IMR-90 (cell line): ENCODE measurements around the gene CNOT2. TPM values are rescaled to one million over a fixed set of nuclear protein-coding genes. Genes with fewer than 3 reads are reported as not detected.

Experiments used
- ATAC-seq: fragments of 200-7000 bp; cut with Tn5 transposase; 2 replicates; pipeline ENCODE4 v1.9.1; 2020; ENCODE audit warnings: low read depth, mild to moderate bottlenecking, moderate library complexity
- BruUV-seq: library from RNA; stranded (reverse); fragments of 400-500 nt; replicated peaks from 2 replicates; lab custom pipeline; 2021; lab: Mats Ljungman, UMichigan
- CTCF ChIA-PET: fragments of 300-600 bp; formaldehyde crosslinking; extraction: SDS; loops from one replicate; lab custom pipeline; 2021; ENCODE audit warnings: antibody characterized with exemption; lab: Yijun Ruan, JAX
- POLR2A ChIA-PET: fragments of 300-600 bp; sonication (Branson Sonifier 250); formaldehyde crosslinking; loops from one replicate; lab custom pipeline; 2022; ENCODE audit warnings: antibody characterized with exemption; ENCODE audit not compliant: unreplicated experiment; lab: Charles Lee
- DNase-seq: peaks from one replicate; pipeline ENCODE4 v3.0.0; 2013
- H2AFZ ChIP-seq: replicated peaks from 2 replicates; pipeline ENCODE3; 2013; ENCODE audit warnings: low read length, mild to moderate bottlenecking; ENCODE audit not compliant: poor library complexity
- H2AK5ac ChIP-seq: 2 replicates; pipeline ENCODE4 v1.6.1; 2013; ENCODE audit warnings: low read depth, low read length, inconsistent platforms
- H2AK9ac ChIP-seq: replicated peaks from 2 replicates; pipeline ENCODE3; 2013; ENCODE audit warnings: mild to moderate bottlenecking, low read depth, low read length, moderate library complexity; ENCODE audit not compliant: poor library complexity
- H2BK120ac ChIP-seq: 2 replicates; pipeline ENCODE4 v1.6.1; 2013; ENCODE audit warnings: low read depth, low read length, inconsistent platforms
- H2BK15ac ChIP-seq: 3 replicates; pipeline ENCODE4 v1.6.1; 2013; ENCODE audit warnings: low read depth, low read length, inconsistent platforms
- H2BK20ac ChIP-seq: 2 replicates; pipeline ENCODE4 v1.6.1; 2013; ENCODE audit warnings: low read depth, mild to moderate bottlenecking, inconsistent platforms, low read length, moderate library complexity
- H2BK5ac ChIP-seq: 2 replicates; pipeline ENCODE4 v1.6.1; 2013; ENCODE audit warnings: mild to moderate bottlenecking, low read depth, low read length, inconsistent platforms; ENCODE audit not compliant: poor library complexity, severe bottlenecking
- H3K14ac ChIP-seq: replicated peaks from 2 replicates; pipeline ENCODE4 v1.6.1; 2013; ENCODE audit warnings: low read depth, low read length, inconsistent platforms
- H3K18ac ChIP-seq: 2 replicates; pipeline ENCODE4 v1.6.1; 2013; ENCODE audit warnings: low read depth, low read length, control low read depth
- H3K23ac ChIP-seq: 2 replicates; pipeline ENCODE4 v1.6.1; 2013; ENCODE audit warnings: low read depth, low read length, inconsistent platforms
- H3K27ac ChIP-seq: 2 replicates; pipeline ENCODE4 v1.5.1; 2013; ENCODE audit warnings: mild to moderate bottlenecking, control low read depth, low read length; ENCODE audit not compliant: insufficient read depth
- H3K27me3 ChIP-seq: 2 replicates; pipeline ENCODE4 v1.6.1; 2013; ENCODE audit warnings: low read length; ENCODE audit not compliant: control insufficient read depth, insufficient read depth
- H3K36me3 ChIP-seq: 2 replicates; pipeline ENCODE4 v1.6.1; 2013; ENCODE audit warnings: low read length, mixed read lengths; ENCODE audit not compliant: control insufficient read depth, insufficient read depth
- H3K4ac ChIP-seq: 2 replicates; pipeline ENCODE4 v1.6.1; 2013; ENCODE audit warnings: low read depth, low read length, inconsistent platforms
- H3K4me1 ChIP-seq: 2 replicates; pipeline ENCODE4 v1.6.1; 2013; ENCODE audit warnings: low read length, mixed read lengths; ENCODE audit not compliant: control insufficient read depth, insufficient read depth
- H3K4me2 ChIP-seq: 2 replicates; pipeline ENCODE4 v1.6.1; 2013; ENCODE audit warnings: low read depth, mild to moderate bottlenecking, control low read depth, low read length, moderate library complexity
- H3K4me3 ChIP-seq: 2 replicates; pipeline ENCODE4 v1.5.1; 2013; ENCODE audit warnings: low read depth, mild to moderate bottlenecking, control low read depth, low read length, moderate library complexity; ENCODE audit not compliant: insufficient read depth
- H3K56ac ChIP-seq: 2 replicates; pipeline ENCODE4 v1.6.1; 2013; ENCODE audit warnings: low read length, inconsistent platforms; ENCODE audit not compliant: insufficient read depth; ENCODE audit errors: extremely low read depth
- H3K79me1 ChIP-seq, 2 experiments: 2 replicates each; pipeline ENCODE4 v1.6.1; 2013; ENCODE audit warnings: low read length in 2 of 2, inconsistent platforms in 1 of 2, low read depth in 1 of 2
- H3K9ac ChIP-seq: 2 replicates; pipeline ENCODE4 v1.6.1; 2013; ENCODE audit warnings: low read depth, low read length, control low read depth
- H3K9me1 ChIP-seq: 2 replicates; pipeline ENCODE4 v1.6.1; 2013; ENCODE audit warnings: low read length, inconsistent platforms; ENCODE audit not compliant: insufficient read depth
- H3K9me3 ChIP-seq: 2 replicates; pipeline ENCODE4 v1.6.1; 2013; ENCODE audit warnings: low read length; ENCODE audit not compliant: control insufficient read depth, insufficient read depth
- H4K20me1 ChIP-seq: 2 replicates; pipeline ENCODE4 v1.6.1; 2013; ENCODE audit warnings: low read length, inconsistent platforms; ENCODE audit not compliant: insufficient read depth
- H4K5ac ChIP-seq: 2 replicates; pipeline ENCODE4 v1.6.1; 2013; ENCODE audit warnings: mild to moderate bottlenecking, low read depth, low read length, control low read depth
- H4K8ac ChIP-seq, 2 experiments: 2 replicates each; pipeline ENCODE4 v1.6.1; 2013; ENCODE audit warnings: low read depth in 2 of 2, low read length in 2 of 2, control low read depth in 1 of 2, inconsistent platforms in 1 of 2
- H4K91ac ChIP-seq: 2 replicates; pipeline ENCODE4 v1.6.1; 2013; ENCODE audit warnings: low read depth, low read length, inconsistent platforms; ENCODE audit not compliant: insufficient read depth
- ELK1 ChIP-seq: fragments of 150-350 bp; IDR thresholded peaks from 2 replicates; pipeline ENCODE4 v1.6.1; 2016; ENCODE audit warnings: low read depth, mild to moderate bottlenecking, low read length, moderate library complexity, borderline replicate concordance
- MAZ ChIP-seq: IDR thresholded peaks from 2 replicates; pipeline ENCODE4 v1.6.1; 2012; ENCODE audit warnings: low read depth, mild to moderate bottlenecking, low read length, improper control_type of control experiment, moderate library complexity, borderline replicate concordance
- RAD21 ChIP-seq: IDR thresholded peaks from 2 replicates; pipeline ENCODE4 v1.6.1; 2012; ENCODE audit warnings: low read length, improper control_type of control experiment
- RCOR1 ChIP-seq: IDR thresholded peaks from 2 replicates; pipeline ENCODE4 v1.6.1; 2012; ENCODE audit warnings: mild to moderate bottlenecking, low read length, improper control_type of control experiment; ENCODE audit not compliant: insufficient replicate concordance
- RFX5 ChIP-seq: IDR thresholded peaks from 2 replicates; pipeline ENCODE4 v1.8.0; 2012; ENCODE audit warnings: low read depth, mild to moderate bottlenecking, low read length, moderate library complexity
- WGBS, 2 experiments: methylation state at CpG; one replicate each; pipeline versions ENCODE4 v1.1.5 to v1.1.7; 2013; ENCODE audit warnings: missing lambda C conversion rate in 2 of 2; ENCODE audit not compliant: insufficient read length in 1 of 2; ENCODE audit errors: extremely low coverage in 2 of 2; 5-methylcytosine and 5-hydroxymethylcytosine counted together
- dilution Hi-C: fragments of 300-500 bp; cut with HindIII; formaldehyde crosslinking; loops from one replicate; pipeline ENCODE4 v1.14.3; 2018; ENCODE audit warnings: low sequenced_read_pairs; ENCODE audit not compliant: unreplicated experiment
- in situ Hi-C: fragments of 300-500 bp; cut with MboI; formaldehyde crosslinking; loops from 3 replicates; pipeline ENCODE4 v1.14.3; 2019; ENCODE audit warnings: low sequenced_read_pairs, inconsistent platforms, mixed read lengths
- intact Hi-C: fragments of 100-400 bp; cut with micrococcal nuclease; formaldehyde crosslinking; loops from 2 replicates; pipeline ENCODE4 v1.10.0; 2022
- polyA plus RNA-seq, 3 experiments: library from polyadenylated mRNA; depleted of rRNA; stranded (reverse); fragments of >200 nt; gene quantifications; 2 replicates each; pipeline ENCODE4 v1.2.3, GENCODE V29; 2012; ENCODE audit warnings: low replicate concordance in 1 of 3
- total RNA-seq: library from RNA; depleted of rRNA; stranded (reverse); fragments of >200 nt; gene quantifications from 2 replicates; pipeline ENCODE4 v1.2.3, GENCODE V29; 2012

CNOT2 gene
- total and polyA plus RNA-seq, 2 of the 4 experiments (the other 2 are of a cell fraction) = 63.4 to 159 TPM

GRCh38 chr12:70366581-70367257 lies 123.5 kb downstream of the CNOT2 start:
- Histone ChIP-seq H3K27ac (no peak overlapping the region), H3K23ac (no peak overlapping the region), H3K56ac (no peak overlapping the region), H3K36me3 (no peaks in the 10 kb centered on the region), H3K79me1 (no peaks in the 10 kb centered on the region), H4K5ac (no peak overlapping the region), H4K20me1 (no peaks in the 10 kb centered on the region), H2AFZ (peak overlapping the region; percentile 85), H3K9me1 (no peaks in the 10 kb centered on the region), H3K14ac (no peak overlapping the region), H2BK120ac (no peak overlapping the region), H2BK5ac (no peak overlapping the region), H4K8ac (peak overlapping the region in 1 of 2 experiments; percentile 5; a peak in 1 of 4 replicates), H2AK9ac (peak overlapping the region; percentile 45), H3K9ac (no peak overlapping the region), H3K18ac (no peak overlapping the region), H3K4me1 (peaks cover 3% of the 10 kb centered on the region; the same call in 1 of the 2 replicates), H3K9me3 (no peaks in the 10 kb centered on the region), H3K4me3 (peak overlapping the region; percentile 85), H3K4me2 (peak overlapping the region; percentile 94), H3K4ac (no peak overlapping the region), H4K91ac (no peak overlapping the region), H3K27me3 (peaks cover 15% of the 10 kb centered on the region; the same call in 1 of the 2 replicates), H2BK20ac (no peak overlapping the region), H2AK5ac (no peak overlapping the region), H2BK15ac (no peak overlapping the region)
- BruUV-seq = no TSS peak
- intact Hi-C loops (loop anchor here (2.0 to 5.0 kb wide), 2 partner anchors 124 to 379 kb away; partner anchors contain the start of gene CNOT2), in situ Hi-C loops (no loop called here), dilution Hi-C loops (no loop called here)
- 0% methylated on average over 27 of the region's 69 CpGs; no CpG with 5 or more reads in 1 of the 2 experiments for WGBS, 2 experiments
- ChIA-PET CTCF (no interaction called here), POLR2A (no interaction called here)
- ATAC-seq = peak; percentile 45
- no peak for TF ChIP-seq MAZ
- TF ChIP-seq RFX5 = no peak
- TF ChIP-seq RAD21 = no peak
- no peak for TF ChIP-seq ELK1
- TF ChIP-seq RCOR1 = no peak
- DNase-seq = peak; percentile 31
